ENCODE data around the gene MAP3K3.

MAP3K3 gene

GRCh38 chr17:63640038-63640437 lies 17.8 kb downstream of the MAP3K3 start:
- Histone ChIP-seq H3K27ac (ENCODE audit: low read depth, low read length) (no peak overlapping the region), H2AFZ (ENCODE audit: insufficient read depth, low read length, poor library complexity) (no peak overlapping the region), H3K79me1 (ENCODE audit: low read length) (no peaks in the 10 kb centered on the region), H2BK120ac (ENCODE audit: insufficient read depth, low read length, poor library complexity) (no peak overlapping the region), H4K8ac (ENCODE audit: low read depth, low read length) (no peak overlapping the region), H2AK5ac (ENCODE audit: low read length) (no peak overlapping the region), H3K4me2 (ENCODE audit: low read length) (no peak overlapping the region), H2BK5ac (ENCODE audit: low read depth, low read length, poor library complexity) (no peak overlapping the region), H3K4ac (ENCODE audit: low read depth, low read length) (no peak overlapping the region), H3K18ac (ENCODE audit: low read length) (no peak overlapping the region), H3K9me3 (ENCODE audit: insufficient read depth, low read depth, low read length) (no peaks in the 10 kb centered on the region), H4K12ac (ENCODE audit: low read depth, low read length) (no peak overlapping the region), H3K4me1 (ENCODE audit: control insufficient read depth in 1 of 2, insufficient read depth in 2 of 2, low read length in 2 of 2) (no peaks in the 10 kb centered on the region), H3K4me3 (ENCODE audit: low read depth, low read length) (no peak overlapping the region), H2BK12ac (ENCODE audit: low read length) (no peak overlapping the region), H3K9ac (ENCODE audit: low read length) (no peak overlapping the region), H3K79me2 (ENCODE audit: control insufficient read depth, insufficient read depth, low read length, poor library complexity) (no peaks in the 10 kb centered on the region), H3K27me3 (ENCODE audit: insufficient read depth, low read length) (no peaks in the 10 kb centered on the region), H4K91ac (ENCODE audit: low read depth, low read length) (no peak overlapping the region), H3K23ac (ENCODE audit: low read length) (no peak overlapping the region), H3K14ac (ENCODE audit: low read length) (no peak overlapping the region), H3K36me3 (ENCODE audit: control insufficient read depth in 1 of 2, insufficient read depth in 2 of 2, low read length in 2 of 2) (peaks cover 4 to 6% of the 10 kb centered on the region in 2 experiments)
- 100% methylated on average over 1 of the region's 4 CpGs for WGBS (ENCODE audit: extremely low coverage, insufficient coverage, insufficient read length)
- no peak for DNase-seq

GRCh38 chr17:63641692-63642448 lies 19.7 kb downstream of the MAP3K3 start:
- WGBS (ENCODE audit: extremely low coverage, insufficient coverage, insufficient read length): no CpG with 5 or more reads among the region's 4 CpGs
- Histone ChIP-seq H4K8ac (ENCODE audit: low read depth, low read length) (no peak overlapping the region), H3K4ac (ENCODE audit: low read depth, low read length) (no peak overlapping the region), H4K91ac (ENCODE audit: low read depth, low read length) (no peak overlapping the region), H3K27ac (ENCODE audit: low read depth, low read length) (no peak overlapping the region), H4K12ac (ENCODE audit: low read depth, low read length) (no peak overlapping the region), H3K36me3 (ENCODE audit: control insufficient read depth in 1 of 2, insufficient read depth in 2 of 2, low read length in 2 of 2) (peaks cover under 1% of the 10 kb centered on the region in 2 experiments), H3K9ac (ENCODE audit: low read length) (no peak overlapping the region), H2BK120ac (ENCODE audit: insufficient read depth, low read length, poor library complexity) (no peak overlapping the region), H3K79me2 (ENCODE audit: control insufficient read depth, insufficient read depth, low read length, poor library complexity) (no peaks in the 10 kb centered on the region), H3K79me1 (ENCODE audit: low read length) (peaks cover 2% of the 10 kb centered on the region), H3K4me3 (ENCODE audit: low read depth, low read length) (no peak overlapping the region), H3K14ac (ENCODE audit: low read length) (no peak overlapping the region), H2BK12ac (ENCODE audit: low read length) (no peak overlapping the region), H3K9me3 (ENCODE audit: insufficient read depth, low read depth, low read length) (no peaks in the 10 kb centered on the region), H3K4me2 (ENCODE audit: low read length) (no peak overlapping the region), H3K4me1 (ENCODE audit: control insufficient read depth in 1 of 2, insufficient read depth in 2 of 2, low read length in 2 of 2) (peaks cover 3 to 5% of the 10 kb centered on the region in 2 experiments), H3K27me3 (ENCODE audit: insufficient read depth, low read length) (no peaks in the 10 kb centered on the region), H2AK5ac (ENCODE audit: low read length) (no peak overlapping the region), H3K23ac (ENCODE audit: low read length) (no peak overlapping the region), H2AFZ (ENCODE audit: insufficient read depth, low read length, poor library complexity) (no peak overlapping the region), H3K18ac (ENCODE audit: low read length) (no peak overlapping the region), H2BK5ac (ENCODE audit: low read depth, low read length, poor library complexity) (no peak overlapping the region)
- DNase-seq: peak in 1 of 2 donors; percentile 10

GRCh38 chr17:63644846-63645245 lies 22.6 kb downstream of the MAP3K3 start:
- Histone ChIP-seq H2BK12ac (ENCODE audit: low read length) (no peak overlapping the region), H3K14ac (ENCODE audit: low read length) (no peak overlapping the region), H3K27ac (ENCODE audit: low read depth, low read length) (no peak overlapping the region), H3K4ac (ENCODE audit: low read depth, low read length) (no peak overlapping the region), H3K79me2 (ENCODE audit: control insufficient read depth, insufficient read depth, low read length, poor library complexity) (no peaks in the 10 kb centered on the region), H3K9me3 (ENCODE audit: insufficient read depth, low read depth, low read length) (no peaks in the 10 kb centered on the region), H2BK5ac (ENCODE audit: low read depth, low read length, poor library complexity) (no peak overlapping the region), H2BK120ac (ENCODE audit: insufficient read depth, low read length, poor library complexity) (no peak overlapping the region), H3K79me1 (ENCODE audit: low read length) (peaks cover 4% of the 10 kb centered on the region), H2AK5ac (ENCODE audit: low read length) (no peak overlapping the region), H3K4me1 (ENCODE audit: control insufficient read depth in 1 of 2, insufficient read depth in 2 of 2, low read length in 2 of 2) (peaks cover 12 to 13% of the 10 kb centered on the region in 2 experiments), H4K8ac (ENCODE audit: low read depth, low read length) (no peak overlapping the region), H4K12ac (ENCODE audit: low read depth, low read length) (no peak overlapping the region), H3K9ac (ENCODE audit: low read length) (no peak overlapping the region), H3K36me3 (ENCODE audit: control insufficient read depth in 1 of 2, insufficient read depth in 2 of 2, low read length in 2 of 2) (no peaks in the 10 kb centered on the region), H2AFZ (ENCODE audit: insufficient read depth, low read length, poor library complexity) (no peak overlapping the region), H3K23ac (ENCODE audit: low read length) (no peak overlapping the region), H3K4me3 (ENCODE audit: low read depth, low read length) (no peak overlapping the region), H3K18ac (ENCODE audit: low read length) (no peak overlapping the region), H4K91ac (ENCODE audit: low read depth, low read length) (no peak overlapping the region), H3K4me2 (ENCODE audit: low read length) (no peak overlapping the region), H3K27me3 (ENCODE audit: insufficient read depth, low read length) (no peaks in the 10 kb centered on the region)
- DNase-seq: no peak
- 100% methylated on average over 1 of the region's 7 CpGs for WGBS (ENCODE audit: extremely low coverage, insufficient coverage, insufficient read length)

GRCh38 chr17:63645775-63646487 lies 23.7 kb downstream of the MAP3K3 start:
- no peak overlapping the region for H3K4ac ChIP-seq (ENCODE audit: low read depth, low read length)
- DNase-seq: peak in 1 of 2 donors; percentile 52
- H3K79me1 ChIP-seq (ENCODE audit: low read length): peaks cover 4% of the 10 kb centered on the region
- no CpG with 5 or more reads among the region's 5 CpGs for WGBS (ENCODE audit: extremely low coverage, insufficient coverage, insufficient read length)
- no peak overlapping the region for H2AK5ac ChIP-seq (ENCODE audit: low read length)
- no peak overlapping the region for H3K14ac ChIP-seq (ENCODE audit: low read length)
- H2AFZ ChIP-seq (ENCODE audit: insufficient read depth, low read length, poor library complexity): no peak overlapping the region
- no peak overlapping the region for H4K8ac ChIP-seq (ENCODE audit: low read depth, low read length)
- no peak overlapping the region for H3K18ac ChIP-seq (ENCODE audit: low read length)
- H4K91ac ChIP-seq (ENCODE audit: low read depth, low read length): no peak overlapping the region
- no peaks in the 10 kb centered on the region for H3K27me3 ChIP-seq (ENCODE audit: insufficient read depth, low read length)
- no peaks in the 10 kb centered on the region for H3K79me2 ChIP-seq (ENCODE audit: control insufficient read depth, insufficient read depth, low read length, poor library complexity)
- H3K36me3 ChIP-seq (ENCODE audit: control insufficient read depth in 1 of 2, insufficient read depth in 2 of 2, low read length in 2 of 2): no peaks in the 10 kb centered on the region
- no peaks in the 10 kb centered on the region for H3K9me3 ChIP-seq (ENCODE audit: insufficient read depth, low read depth, low read length)
- no peak overlapping the region for H3K4me2 ChIP-seq (ENCODE audit: low read length)
- no peak overlapping the region for H3K23ac ChIP-seq (ENCODE audit: low read length)
- H2BK12ac ChIP-seq (ENCODE audit: low read length): no peak overlapping the region
- no peak overlapping the region for H2BK5ac ChIP-seq (ENCODE audit: low read depth, low read length, poor library complexity)
- no peak overlapping the region for H3K9ac ChIP-seq (ENCODE audit: low read length)
- no peak overlapping the region for H4K12ac ChIP-seq (ENCODE audit: low read depth, low read length)
- H3K4me3 ChIP-seq (ENCODE audit: low read depth, low read length): no peak overlapping the region
- H3K27ac ChIP-seq (ENCODE audit: low read depth, low read length): no peak overlapping the region
- no peak overlapping the region for H2BK120ac ChIP-seq (ENCODE audit: insufficient read depth, low read length, poor library complexity)
- peaks cover 12 to 13% of the 10 kb centered on the region in 2 experiments for H3K4me1 ChIP-seq (ENCODE audit: control insufficient read depth in 1 of 2, insufficient read depth in 2 of 2, low read length in 2 of 2)

Measured in trophoblast cell (in vitro differentiated cells and primary cell).